Breast epithelium (tissue), 4 donors: ENCODE measurements around the gene CCT8L2. TPM values are rescaled to one million over a fixed set of nuclear protein-coding genes. Genes with fewer than 3 reads are reported as not detected.
"Not testable (repeated sequence)": the region's sequence is repeated elsewhere in the genome, so short reads cannot be mapped to it uniquely, and the experiment has no call there.

ENCODE experiments used
- DNase-seq, 2 donors: peaks; one replicate each; pipeline ENCODE4 v3.0.0-alpha.2; 2019; ENCODE audit warnings: low spot score in 2 of 2
- H3K27ac ChIP-seq, 2 donors: fragments of 200-600 bp; sonication (generic) in 1 of 2; one replicate each; pipeline ENCODE4 v1.5.1; 2016 to 2019; ENCODE audit warnings: mild to moderate bottlenecking in 1 of 2
- H3K27me3 ChIP-seq, 2 donors: fragments of 200-600 bp; sonication (generic) in 1 of 2; one replicate each; pipeline versions ENCODE4 v1.5.1 to v1.6.0; 2017 to 2019; ENCODE audit warnings: control low read depth in 1 of 2, mild to moderate bottlenecking in 1 of 2
- H3K36me3 ChIP-seq: fragments of 200-600 bp; one replicate; pipeline ENCODE4 v1.5.1; 2019
- H3K4me1 ChIP-seq, 2 donors: fragments of 200-600 bp; sonication (generic); one replicate each; pipeline ENCODE4 v1.5.1; 2016 to 2019; ENCODE audit warnings: control low read depth in 1 of 2
- H3K4me3 ChIP-seq, 3 donors: fragments of 200-600 bp; sonication (generic); 1 replicate in 2 of 3; 2 replicates in 1 of 3; pipeline ENCODE4 v1.5.1; 2016 to 2019; ENCODE audit warnings: mild to moderate bottlenecking in 3 of 3, moderate library complexity in 2 of 3
- H3K9me3 ChIP-seq, 2 donors: fragments of 200-600 bp; sonication (generic) in 1 of 2; one replicate each; pipeline ENCODE4 v1.5.1; 2016 to 2019; ENCODE audit warnings: control low read depth in 1 of 2
- POLR2A ChIP-seq: fragments of 450-650 bp; IDR thresholded peaks from one replicate; pipeline ENCODE4 v1.6.1; 2016; ENCODE audit warnings: antibody characterized with exemption, mild to moderate bottlenecking, moderate library complexity
- POLR2AphosphoS5 ChIP-seq, 3 donors: sonication (generic); formaldehyde crosslinking; IDR thresholded peaks; one replicate each; pipeline ENCODE4 v1.6.1; 2017; ENCODE audit warnings: antibody characterized with exemption in 3 of 3
- intact Hi-C: fragments of 100-400 bp; cut with DNase I; formaldehyde crosslinking; loops from one replicate; pipeline ENCODE4 v1.15.1; 2023; ENCODE audit warnings: low total_unique reads
- total RNA-seq, 3 donors: library from RNA; depleted of rRNA; stranded (reverse); fragments of >200 nt; gene quantifications; one replicate each; pipeline ENCODE4 v1.1.0, GENCODE V29; 2016
- TF ChIP-seq, protein P1 (sequence below), 3 donors: fragments of 450-650 bp; IDR thresholded peaks; one replicate each; pipeline ENCODE4 v1.5.1; 2016 to 2017; ENCODE audit warnings: antibody characterized with exemption in 3 of 3, mild to moderate bottlenecking in 3 of 3, moderate library complexity in 3 of 3

Gene CCT8L2
- total RNA-seq, 3 donors from 2014 or later, result not detected

DNA sequence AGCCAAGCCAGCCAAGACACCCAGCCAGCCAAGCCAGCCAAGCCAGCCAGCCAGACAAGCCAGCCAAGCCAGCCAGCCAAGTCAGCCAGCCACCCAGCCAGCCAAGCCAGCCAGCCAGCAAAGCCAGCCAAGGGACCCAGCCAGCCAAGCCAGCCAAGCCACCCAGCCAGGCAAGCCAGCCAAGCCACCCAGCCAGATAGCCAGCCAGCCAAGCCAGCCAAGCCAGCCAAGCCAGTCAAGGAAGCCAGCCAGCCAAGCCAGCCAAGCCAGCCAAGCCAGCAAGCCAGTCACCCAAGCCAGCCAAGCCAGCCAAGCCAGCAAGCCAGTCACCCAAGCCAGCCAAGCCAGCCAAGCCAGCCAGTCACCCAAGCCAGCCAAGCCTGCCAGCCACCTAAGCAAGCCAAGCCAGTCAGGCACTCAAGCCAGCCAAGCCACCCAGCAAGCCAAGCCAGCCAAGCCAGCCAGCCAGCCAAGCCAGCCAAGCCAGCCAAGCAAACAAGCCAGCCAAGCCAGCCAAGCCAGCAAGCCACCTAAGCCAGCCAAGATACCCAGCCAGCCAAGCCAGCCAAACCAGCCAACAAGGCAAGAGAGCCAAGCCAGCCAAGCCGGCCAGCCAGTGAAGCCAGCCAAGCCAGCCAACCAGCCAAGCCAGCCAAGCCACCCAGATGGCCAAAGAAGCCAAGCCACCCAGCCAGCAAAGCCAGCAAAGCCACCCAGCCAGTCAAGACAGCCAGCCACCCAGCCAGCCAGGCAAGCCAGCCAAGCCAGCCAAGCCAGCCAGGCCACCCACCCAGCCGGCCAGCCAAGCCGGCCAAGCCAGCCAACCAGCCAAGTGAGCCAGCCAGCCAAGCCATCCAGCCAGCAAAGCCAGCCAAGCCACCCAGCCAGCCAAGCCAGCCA, 33.3 kb downstream of the CCT8L2 start:
- Histone ChIP-seq H3K4me3 (no peak overlapping the region), H3K27ac (no peak overlapping the region), H3K9me3 (peaks cover 4 to 28% of the 10 kb centered on the region in 2 donors), H3K36me3 (no peaks in the 10 kb centered on the region), H3K27me3 (no peaks in the 10 kb centered on the region), H3K4me1 (no peaks in the 10 kb centered on the region)
- intact Hi-C loops, result no loop called here
- no peak for TF ChIP-seq POLR2AphosphoS5 (IDR thresholded peaks at IDR 0.05)
- TF ChIP-seq, protein P1, sequence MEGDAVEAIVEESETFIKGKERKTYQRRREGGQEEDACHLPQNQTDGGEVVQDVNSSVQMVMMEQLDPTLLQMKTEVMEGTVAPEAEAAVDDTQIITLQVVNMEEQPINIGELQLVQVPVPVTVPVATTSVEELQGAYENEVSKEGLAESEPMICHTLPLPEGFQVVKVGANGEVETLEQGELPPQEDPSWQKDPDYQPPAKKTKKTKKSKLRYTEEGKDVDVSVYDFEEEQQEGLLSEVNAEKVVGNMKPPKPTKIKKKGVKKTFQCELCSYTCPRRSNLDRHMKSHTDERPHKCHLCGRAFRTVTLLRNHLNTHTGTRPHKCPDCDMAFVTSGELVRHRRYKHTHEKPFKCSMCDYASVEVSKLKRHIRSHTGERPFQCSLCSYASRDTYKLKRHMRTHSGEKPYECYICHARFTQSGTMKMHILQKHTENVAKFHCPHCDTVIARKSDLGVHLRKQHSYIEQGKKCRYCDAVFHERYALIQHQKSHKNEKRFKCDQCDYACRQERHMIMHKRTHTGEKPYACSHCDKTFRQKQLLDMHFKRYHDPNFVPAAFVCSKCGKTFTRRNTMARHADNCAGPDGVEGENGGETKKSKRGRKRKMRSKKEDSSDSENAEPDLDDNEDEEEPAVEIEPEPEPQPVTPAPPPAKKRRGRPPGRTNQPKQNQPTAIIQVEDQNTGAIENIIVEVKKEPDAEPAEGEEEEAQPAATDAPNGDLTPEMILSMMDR (IDR thresholded peaks at IDR 0.05), result no peak
- TF ChIP-seq POLR2A, result no peak
- no peak for DNase-seq

DNA sequence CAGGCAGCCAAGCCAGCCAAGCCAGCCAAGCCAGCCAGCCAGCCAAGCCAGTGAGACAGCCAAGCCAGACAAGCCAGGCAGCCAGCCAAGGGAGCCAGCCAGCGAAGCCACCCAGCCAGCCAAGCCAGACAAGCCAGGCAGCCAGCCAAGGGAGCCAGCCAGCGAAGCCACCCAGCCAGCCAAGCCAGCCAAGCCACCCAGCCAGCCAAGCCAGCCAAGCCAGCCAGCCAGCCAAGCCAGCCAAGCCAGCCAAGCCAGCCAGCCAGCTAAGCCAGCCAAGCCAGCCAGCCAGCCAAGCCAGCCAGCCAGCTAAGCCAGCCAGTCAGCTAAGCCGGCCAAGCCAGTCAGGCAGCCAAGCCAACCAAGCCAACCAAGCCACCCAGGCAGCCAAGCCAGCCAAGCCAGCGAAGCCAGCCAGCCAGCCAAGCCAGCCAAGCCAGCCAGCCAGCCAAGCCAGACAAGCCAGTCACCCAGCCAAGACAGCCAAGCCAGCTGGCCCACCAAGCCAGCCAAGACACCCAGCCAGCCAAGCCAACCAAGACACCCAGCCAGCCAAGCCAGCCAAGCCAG, 34.1 kb downstream of the CCT8L2 start:
- H3K27me3 ChIP-seq, H3K4me1 ChIP-seq, DNase-seq, H3K27ac ChIP-seq, H3K36me3 ChIP-seq, intact Hi-C loops, H3K4me3 ChIP-seq: not testable (repeated sequence)
- peaks cover 4 to 22% of the 10 kb centered on the region in 2 donors for H3K9me3 ChIP-seq

DNA sequence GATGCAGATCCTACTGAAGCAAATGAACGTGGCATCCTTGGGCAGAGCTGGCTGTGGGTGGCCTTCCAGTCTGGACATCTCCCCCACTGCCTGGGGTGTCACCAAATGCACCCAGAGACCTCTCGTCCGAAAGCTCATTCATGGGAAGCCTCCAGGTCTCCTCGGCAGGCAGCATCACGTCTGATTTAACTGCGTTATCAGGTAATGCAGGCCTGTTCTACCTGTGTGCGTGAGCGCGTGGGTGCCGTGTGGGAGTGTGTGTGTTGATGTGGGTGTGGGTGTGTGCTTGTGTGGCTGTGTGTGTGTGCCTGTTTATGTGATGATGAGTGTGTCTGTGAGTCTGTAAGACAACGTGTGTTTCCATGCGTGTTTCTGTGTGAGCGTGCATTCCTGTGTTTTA, 35.1 kb downstream of the CCT8L2 start:
- DNase-seq, intact Hi-C loops, H3K4me3 ChIP-seq, H3K27me3 ChIP-seq, H3K4me1 ChIP-seq, H3K27ac ChIP-seq, H3K36me3 ChIP-seq: not testable (repeated sequence)
- peaks cover 4 to 16% of the 10 kb centered on the region in 2 donors for H3K9me3 ChIP-seq

DNA sequence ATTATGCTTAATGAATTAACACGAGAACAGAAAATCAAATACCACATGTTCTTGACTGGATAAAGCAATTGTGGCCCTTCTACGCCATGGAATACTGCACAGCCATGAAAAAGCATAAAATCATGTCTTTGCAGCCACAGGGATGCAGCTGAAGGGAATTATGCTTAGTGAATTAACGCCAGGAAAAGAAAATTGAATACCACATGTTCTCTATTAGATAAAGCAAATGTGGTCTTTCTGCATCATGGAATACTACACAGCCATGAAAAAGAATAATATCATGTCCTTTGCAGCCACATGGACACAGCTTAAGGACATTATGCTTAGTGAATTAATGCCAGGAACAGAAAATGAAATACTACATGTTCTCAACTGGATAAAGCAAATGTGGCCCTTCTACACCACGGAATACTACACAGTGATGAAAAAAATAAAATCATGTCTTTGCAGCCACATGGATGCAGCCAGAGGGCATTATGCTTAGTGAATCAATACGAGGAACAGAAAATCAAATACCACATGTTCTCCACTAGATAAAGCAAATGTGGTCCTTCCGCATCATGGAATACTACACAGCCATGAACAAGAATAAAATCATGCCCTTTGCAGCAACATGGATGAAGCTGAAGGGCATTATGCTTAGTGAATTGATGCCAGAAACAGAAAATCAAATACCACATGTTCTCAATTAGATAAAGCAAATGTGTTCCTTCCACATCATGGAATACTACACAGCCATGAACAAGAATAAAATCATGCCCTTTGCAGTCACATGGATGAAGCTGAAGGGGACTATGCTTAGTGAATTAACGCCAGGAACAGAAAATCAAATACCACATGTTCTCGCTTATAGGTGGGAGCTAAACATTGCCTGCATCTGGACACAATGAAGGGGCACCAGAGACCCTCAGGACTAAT, 37.3 kb downstream of the CCT8L2 start:
- H3K4me3 ChIP-seq, H3K27ac ChIP-seq, intact Hi-C loops, DNase-seq, H3K4me1 ChIP-seq, H3K27me3 ChIP-seq, H3K36me3 ChIP-seq: not testable (repeated sequence)
- peaks cover 4 to 12% of the 10 kb centered on the region in 2 donors for H3K9me3 ChIP-seq

DNA sequence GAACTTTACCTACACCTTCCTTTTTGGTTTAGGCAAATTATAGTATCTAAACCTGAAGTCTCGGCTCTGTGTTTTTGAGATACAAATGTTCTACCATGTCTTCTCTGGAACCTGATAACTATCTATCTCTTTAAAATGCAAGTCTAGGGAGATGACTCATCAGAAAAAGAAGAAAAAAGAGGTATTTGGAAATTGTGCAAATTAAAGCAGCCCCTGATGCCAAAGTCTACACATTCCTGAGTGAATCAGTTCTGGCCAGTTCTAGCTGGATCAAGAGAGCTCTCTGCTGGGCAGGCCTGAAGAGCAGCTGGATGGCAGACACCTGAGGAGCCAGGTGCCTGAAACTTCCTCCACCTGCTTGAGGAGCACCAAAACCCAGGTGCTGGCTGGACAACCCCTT, 49.3 kb downstream of the CCT8L2 start:
- H3K9me3 ChIP-seq, H3K4me1 ChIP-seq, H3K36me3 ChIP-seq, H3K4me3 ChIP-seq, H3K27ac ChIP-seq, DNase-seq, H3K27me3 ChIP-seq, intact Hi-C loops: not testable (repeated sequence)

Other genes with a start within 250 kb of the CCT8L2 start
- under 1 TPM in 1 of 3 donors, not detected in 2; 0.16 TPM for gene XKR3, start 232.6 kb upstream of the CCT8L2 start, total RNA-seq